ENCODE data around the gene FAM168B.

DNA sequence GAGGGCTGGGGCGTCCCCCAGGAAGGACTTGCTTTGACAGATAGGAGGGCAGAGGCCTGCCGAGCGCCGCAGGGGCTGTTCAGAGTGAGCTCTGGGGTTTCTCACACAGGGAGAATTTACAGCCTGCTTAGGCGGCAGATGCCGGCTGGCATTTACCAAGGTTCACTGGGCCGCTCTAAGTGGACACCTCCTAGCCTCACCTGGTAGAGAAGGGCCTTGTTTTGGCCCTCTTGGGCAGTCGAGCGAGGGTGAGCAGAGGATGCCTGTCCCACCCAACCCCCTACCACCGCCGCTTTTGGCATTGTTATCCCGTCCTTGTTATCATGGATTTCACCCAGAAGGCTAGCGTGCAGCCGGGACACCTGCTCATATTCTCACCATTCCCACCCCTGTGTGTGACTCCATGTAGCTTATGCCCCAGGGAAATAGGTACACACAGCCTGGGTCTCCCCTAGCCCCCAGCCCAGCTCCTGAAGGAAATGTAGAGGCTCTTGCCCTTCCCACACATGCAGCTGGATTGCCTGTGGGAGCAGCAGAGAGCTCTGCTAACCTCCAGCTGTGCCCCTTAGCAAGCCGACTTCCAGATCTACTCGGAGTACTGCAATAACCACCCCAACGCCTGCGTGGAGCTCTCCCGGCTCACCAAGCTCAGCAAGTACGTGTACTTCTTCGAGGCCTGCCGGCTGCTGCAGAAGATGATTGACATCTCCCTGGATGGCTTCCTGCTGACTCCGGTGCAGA, 52.4 kb downstream of the FAM168B start:
- TF ChIP-seq TCF12 (IDR thresholded peaks at IDR 0.05; ENCODE audit: low read depth) (no peak), FOXM1 (IDR thresholded peaks at IDR 0.05; ENCODE audit: borderline replicate concordance, low read depth) (no peak)
- TF ChIP-seq, protein P1, sequence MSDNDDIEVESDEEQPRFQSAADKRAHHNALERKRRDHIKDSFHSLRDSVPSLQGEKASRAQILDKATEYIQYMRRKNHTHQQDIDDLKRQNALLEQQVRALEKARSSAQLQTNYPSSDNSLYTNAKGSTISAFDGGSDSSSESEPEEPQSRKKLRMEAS (IDR thresholded peaks at IDR 0.05) = no peak

All from Ishikawa (cell line).